Kidney (tissue), 14 donors: ENCODE results near the gene ENO3. TPM values are rescaled to one million over a fixed set of nuclear protein-coding genes. Genes with fewer than 3 reads are reported as not detected.
A peak's percentile ranks its signal among the peaks of the same experiment; 100 is the strongest.

Experiments
- DNase-seq, 5 donors: peaks; one replicate each; pipeline ENCODE4 v3.0.0-alpha.2; 2013 to 2020
- FAIRE-seq: peaks from 2 replicates; lab custom pipeline; 2012; peaks lifted over from hg19 to GRCh38; lab: Jason Lieb, UNC
- H3K27ac ChIP-seq, 2 donors: one replicate each; pipeline ENCODE4 v1.7.0; 2013; ENCODE audit warnings: low read depth in 2 of 2, low read length in 2 of 2, inconsistent platforms in 1 of 2
- H3K27me3 ChIP-seq: one replicate; pipeline ENCODE4 v1.7.1; 2013; ENCODE audit warnings: low read length, inconsistent platforms; ENCODE audit not compliant: control insufficient read depth, insufficient read depth
- H3K36me3 ChIP-seq, 3 donors: one replicate each; pipeline versions ENCODE4 v1.7.0 to v1.7.1; 2013; ENCODE audit warnings: low read length in 3 of 3, control low read depth in 1 of 3, inconsistent platforms in 1 of 3; ENCODE audit not compliant: insufficient read depth in 3 of 3, control insufficient read depth in 2 of 3
- H3K4me1 ChIP-seq, 3 donors: one replicate each; pipeline versions ENCODE4 v1.7.0 to v1.7.1; 2013; ENCODE audit warnings: low read length in 3 of 3, inconsistent platforms in 1 of 3, low read depth in 1 of 3; ENCODE audit not compliant: control insufficient read depth in 2 of 3, insufficient read depth in 2 of 3
- H3K4me3 ChIP-seq, 3 donors: one replicate each; pipeline versions ENCODE4 v1.7.0 to v1.8.1; 2013; ENCODE audit warnings: low read length in 3 of 3, control low read depth in 1 of 3, inconsistent platforms in 1 of 3
- H3K9ac ChIP-seq, 3 donors: one replicate each; pipeline versions ENCODE4 v1.7.0 to v1.7.1; 2013; ENCODE audit warnings: low read length in 3 of 3, control low read depth in 1 of 3, inconsistent platforms in 1 of 3
- H3K9me3 ChIP-seq, 3 donors: one replicate each; pipeline versions ENCODE4 v1.7.0 to v1.7.1; 2013; ENCODE audit warnings: low read length in 3 of 3, control low read depth in 1 of 3, inconsistent platforms in 1 of 3; ENCODE audit not compliant: control insufficient read depth in 2 of 3, insufficient read depth in 1 of 3
- intact Hi-C: fragments of 100-400 bp; cut with DNase I; formaldehyde crosslinking; loops from one replicate; pipeline ENCODE4 v1.11.1; 2022
- polyA plus RNA-seq: library from polyadenylated mRNA; stranded (reverse); fragments of 350-450 nt; fragmentation: Illumina TruSeq; extraction: RNeasy Lipid Tissue Mini Kit (QIAGEN cat#74804); gene quantifications from one replicate; pipeline ENCODE4 v1.2.3, GENCODE V29; 2014; ENCODE audit warnings: low read depth, low replicate concordance; ENCODE audit not compliant: insufficient read depth
- total RNA-seq: library from RNA; stranded (reverse); fragmentation: NEBNext Ultra II Directional; extraction: Animal tissue kit (Norgen Biotek cat#: 25700); gene quantifications from one replicate; pipeline ENCODE4 v1.2.1, GENCODE V29; 2021
- TF ChIP-seq, protein P1 (sequence below): IDR thresholded peaks from 3 replicates; pipeline ENCODE4 v1.5.1; 2012; ENCODE audit warnings: mild to moderate bottlenecking, moderate library complexity, borderline replicate concordance; ENCODE audit not compliant: insufficient read depth; ENCODE audit errors: extremely low read depth
- donor health status: control.
- donor health status: control.
- donor health status: control.
- donor health status: control.
- donor health status: control.
- donor health status: DM: yes; HTN: yes; CAD: no.
- donor health status: Normal renal cell carcinoma (clear cell type).

Gene ENO3
- total and polyA plus RNA-seq, 2 donors from 2014 or later, result 6.9 to 17.8 TPM

DNA sequence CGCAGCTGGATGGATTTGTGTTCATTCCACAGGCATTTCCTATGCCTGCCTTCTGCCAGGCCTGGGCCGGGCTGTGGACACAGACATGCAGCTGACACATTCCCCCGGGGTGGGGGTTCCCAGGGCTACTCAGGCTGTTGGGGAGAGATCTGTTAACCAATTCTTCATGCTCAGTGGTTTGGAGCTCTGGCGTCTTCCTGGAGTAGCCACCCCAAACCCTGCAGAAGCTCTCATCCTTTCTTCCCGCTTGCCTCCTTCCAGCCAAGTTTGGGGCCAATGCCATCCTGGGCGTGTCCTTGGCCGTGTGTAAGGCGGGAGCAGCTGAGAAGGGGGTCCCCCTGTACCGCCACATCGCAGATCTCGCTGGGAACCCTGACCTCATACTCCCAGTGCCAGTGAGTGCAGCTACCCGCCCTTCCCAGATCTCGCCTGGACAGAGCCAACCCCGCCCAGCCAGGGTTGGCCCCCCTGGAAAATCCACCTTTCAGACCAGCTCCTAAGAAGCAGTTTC, 2.6 kb downstream of the ENO3 start:
- Histone ChIP-seq H3K27me3 (no peaks in the 10 kb centered on the region), H3K4me3 (no peak overlapping the region), H3K9ac (no peak overlapping the region), H3K4me1 (peaks cover 0 to 12% (median 8%) of the 10 kb centered on the region in 3 donors), H3K27ac (no peak overlapping the region), H3K9me3 (no peaks in the 10 kb centered on the region), H3K36me3 (no peaks in the 10 kb centered on the region)
- DNase-seq (peak in 3 of 5 donors; percentile 55 to 74 (median 71)), FAIRE-seq (no peak)
- intact Hi-C loops, result no loop called here
- TF ChIP-seq, protein P1, sequence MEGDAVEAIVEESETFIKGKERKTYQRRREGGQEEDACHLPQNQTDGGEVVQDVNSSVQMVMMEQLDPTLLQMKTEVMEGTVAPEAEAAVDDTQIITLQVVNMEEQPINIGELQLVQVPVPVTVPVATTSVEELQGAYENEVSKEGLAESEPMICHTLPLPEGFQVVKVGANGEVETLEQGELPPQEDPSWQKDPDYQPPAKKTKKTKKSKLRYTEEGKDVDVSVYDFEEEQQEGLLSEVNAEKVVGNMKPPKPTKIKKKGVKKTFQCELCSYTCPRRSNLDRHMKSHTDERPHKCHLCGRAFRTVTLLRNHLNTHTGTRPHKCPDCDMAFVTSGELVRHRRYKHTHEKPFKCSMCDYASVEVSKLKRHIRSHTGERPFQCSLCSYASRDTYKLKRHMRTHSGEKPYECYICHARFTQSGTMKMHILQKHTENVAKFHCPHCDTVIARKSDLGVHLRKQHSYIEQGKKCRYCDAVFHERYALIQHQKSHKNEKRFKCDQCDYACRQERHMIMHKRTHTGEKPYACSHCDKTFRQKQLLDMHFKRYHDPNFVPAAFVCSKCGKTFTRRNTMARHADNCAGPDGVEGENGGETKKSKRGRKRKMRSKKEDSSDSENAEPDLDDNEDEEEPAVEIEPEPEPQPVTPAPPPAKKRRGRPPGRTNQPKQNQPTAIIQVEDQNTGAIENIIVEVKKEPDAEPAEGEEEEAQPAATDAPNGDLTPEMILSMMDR, result no peak

GRCh38 chr17:4955091-4955490, 4.2 kb downstream of the ENO3 start:
- intact Hi-C loops, result no loop called here
- no peaks in the 10 kb centered on the region for H3K27me3 ChIP-seq
- TF ChIP-seq, protein P1, result no peak
- no peak overlapping the region for H3K27ac ChIP-seq
- no peaks in the 10 kb centered on the region for H3K9me3 ChIP-seq
- FAIRE-seq (no peak), DNase-seq (no peak)
- peaks cover 0 to 11% (median 8%) of the 10 kb centered on the region in 3 donors for H3K4me1 ChIP-seq
- peaks cover 0 to 10% (median 7%) of the 10 kb centered on the region in 3 donors for H3K36me3 ChIP-seq
- H3K9ac ChIP-seq, result no peak overlapping the region
- H3K4me3 ChIP-seq, result no peak overlapping the region

- intact Hi-C loops, result no loop called here
- no peaks in the 10 kb centered on the region for H3K9me3 ChIP-seq
- H3K36me3 ChIP-seq, result peaks cover 2 to 18% (median 10%) of the 10 kb centered on the region in 3 donors
- FAIRE-seq (no peak), DNase-seq (no peak)
- H3K4me3 ChIP-seq, result no peak overlapping the region
- TF ChIP-seq, protein P1, result no peak
- no peaks in the 10 kb centered on the region for H3K4me1 ChIP-seq
- H3K9ac ChIP-seq, result no peak overlapping the region
- H3K27me3 ChIP-seq, result no peaks in the 10 kb centered on the region
- H3K27ac ChIP-seq, result no peak overlapping the region
These were observed 5.7 kb downstream of the ENO3 start for GRCh38 chr17:4956493-4957061.
